Heart left ventricle (tissue), 16 donors: ENCODE measurements around the gene RGS17. TPM values are rescaled to one million over a fixed set of nuclear protein-coding genes. Genes with fewer than 3 reads are reported as not detected.

Experiments
- ATAC-seq, 4 donors: fragments of 200-7000 bp; cut with Tn5 transposase; one replicate each; pipeline ENCODE4 v1.9.1; 2020 to 2022; ENCODE audit warnings: moderate library complexity in 4 of 4, mild to moderate bottlenecking in 3 of 4, moderate number of reproducible peaks in 1 of 4
- DNase-seq, 5 donors: peaks; one replicate each; pipeline ENCODE4 v3.0.0-alpha.2; 2020
- H3K27ac ChIP-seq, 12 donors: fragments of 200-600 bp; sonication (generic) in 4 of 12; one replicate each; pipeline versions ENCODE4 v1.5.0 to v1.8.0; 2016 to 2022; ENCODE audit warnings: mild to moderate bottlenecking in 2 of 12
- H3K27me3 ChIP-seq, 9 donors: fragments of 200-600 bp; sonication (generic) in 2 of 9; one replicate each; pipeline versions ENCODE4 v1.5.1 to v1.8.0; 2016 to 2022; ENCODE audit warnings: mild to moderate bottlenecking in 3 of 9
- H3K36me3 ChIP-seq, 9 donors: fragments of 200-600 bp; sonication (generic) in 2 of 9; one replicate each; pipeline versions ENCODE4 v1.5.0 to v1.8.0; 2018 to 2022; ENCODE audit warnings: mild to moderate bottlenecking in 2 of 9
- H3K4me1 ChIP-seq, 12 donors: fragments of 200-600 bp; sonication (generic) in 4 of 12; one replicate each; pipeline versions ENCODE4 v1.5.0 to v1.8.0; 2016 to 2022; ENCODE audit warnings: mild to moderate bottlenecking in 3 of 12
- H3K4me3 ChIP-seq, 12 donors: fragments of 200-600 bp; sonication (generic) in 4 of 12; one replicate each; pipeline versions ENCODE4 v1.5.0 to v1.8.0; 2017 to 2022; ENCODE audit warnings: mild to moderate bottlenecking in 9 of 12, moderate library complexity in 4 of 12
- H3K9me3 ChIP-seq, 12 donors: fragments of 200-600 bp; sonication (generic) in 4 of 12; one replicate each; pipeline versions ENCODE4 v1.5.0 to v1.8.0; 2016 to 2022; ENCODE audit warnings: mild to moderate bottlenecking in 1 of 12
- POLR2A ChIP-seq, 2 donors: fragments of 450-650 bp; IDR thresholded peaks; one replicate each; pipeline ENCODE4 v1.6.1; 2017; ENCODE audit warnings: antibody characterized with exemption in 2 of 2, mild to moderate bottlenecking in 2 of 2, moderate library complexity in 2 of 2
- WGBS, 4 donors: extraction: QIAGEN DNeasy Blood & Tissue Kit in 2 of 4; methylation state at CpG; one replicate each; pipeline versions ENCODE4 v1.1.5 to v1.1.7; 2013 to 2018; 5-methylcytosine and 5-hydroxymethylcytosine counted together
- intact Hi-C, 10 donors: fragments of 100-400 bp; cut with DNase I; formaldehyde crosslinking; loops; one replicate each; pipeline versions ENCODE4 v1.11.1 to v1.14.2; 2022
- polyA plus RNA-seq, 2 donors: library from polyadenylated mRNA; stranded (reverse); fragments of 200-250 nt; gene quantifications; one replicate each; pipeline ENCODE4 v1.2.3, GENCODE V29; 2013
- total RNA-seq, 9 donors: library from RNA; depleted of rRNA in 2 of 9; stranded (reverse); fragments of >200 nt in 2 of 9; fragmentation: NEBNext Ultra II Directional in 3 of 9; extraction: Animal tissue kit (Norgen Biotek cat#: 25700) in 3 of 9; gene quantifications; one replicate each; pipeline versions ENCODE4 v1.1.0 to v1.2.4, GENCODE V29; 2016 to 2023
- TF ChIP-seq, protein P1 (sequence below), 12 donors: fragments of 200-600 bp; sonication (generic) in 4 of 12; IDR thresholded peaks; one replicate each; pipeline versions ENCODE4 v1.5.0 to v1.8.0; 2018 to 2022; ENCODE audit warnings: antibody characterized with exemption in 12 of 12, mild to moderate bottlenecking in 5 of 12
- donor health status: ischemic (EF 13 %, LVEDD 7.1; RV severe dilation, severe dysfunction).
- donor health status: healthy with polysubstance abuse.
- donor health status: DM: no; HTN: yes; CAD: no.
- donor health status: DM: no; HTN: no; CAD: no.
- donor health status: ischemic (EF 25% LVEDD 6.9; RV normal size, moderate dysfunction).
- donor health status: ischemic (EF 25% LVEDD 5.7; RV mildly dilated, moderate dysfunction).
- donor health status: healthy.
- donor health status: DM: yes; HTN: yes; CAD: no.
- donor health status: ischemic (EF 35%, LVEDD 5.7; RV mildly dilated, moderate dysfunction).
- donor health status: nonischemic (EF 11% LVEDD 7.7; RV severe dilation, severe dysfunction).
- donor health status: DM: yes; HTN: yes; CAD: no.
- donor health status: PGD.
- donor health status: ischemic (EF 29% LVEDD 5.4; RV normal size, mild dysfunction).
- donor health status: nonischemic (EF 23%, LVEDD 6.1; RV moderate dilation, normal function).

The RGS17 gene
- total and polyA plus RNA-seq, 11 donors: under 0.01 to 0.53 (median 0.19) TPM; not detected in 1

DNA sequence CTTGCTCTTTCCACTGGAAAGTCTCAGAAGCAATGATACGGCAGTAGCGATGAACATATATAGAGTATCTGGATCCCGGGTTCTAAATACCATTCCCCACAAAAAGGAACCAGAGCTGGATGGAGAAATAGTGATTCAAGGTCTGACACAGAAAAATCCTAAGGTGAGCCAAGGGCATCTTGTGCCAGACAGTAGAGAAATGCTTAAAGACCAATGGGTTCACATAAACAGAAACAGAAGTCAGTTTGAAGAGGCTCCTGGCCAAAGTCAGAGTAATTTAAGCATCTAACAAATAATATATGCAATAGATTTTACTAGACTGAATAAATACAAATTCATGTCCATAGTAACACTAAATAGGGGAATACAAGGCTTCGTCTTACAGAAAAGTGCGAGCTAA lies 54.7 kb downstream of the RGS17 start:
- H3K36me3 ChIP-seq: no peaks in the 10 kb centered on the region
- DNase-seq (no peak), ATAC-seq (no peak)
- H3K27me3 ChIP-seq: no peaks in the 10 kb centered on the region
- intact Hi-C loops: no loop called here
- no peak for TF ChIP-seq POLR2A (IDR thresholded peaks at IDR 0.05)
- TF ChIP-seq, protein P1, sequence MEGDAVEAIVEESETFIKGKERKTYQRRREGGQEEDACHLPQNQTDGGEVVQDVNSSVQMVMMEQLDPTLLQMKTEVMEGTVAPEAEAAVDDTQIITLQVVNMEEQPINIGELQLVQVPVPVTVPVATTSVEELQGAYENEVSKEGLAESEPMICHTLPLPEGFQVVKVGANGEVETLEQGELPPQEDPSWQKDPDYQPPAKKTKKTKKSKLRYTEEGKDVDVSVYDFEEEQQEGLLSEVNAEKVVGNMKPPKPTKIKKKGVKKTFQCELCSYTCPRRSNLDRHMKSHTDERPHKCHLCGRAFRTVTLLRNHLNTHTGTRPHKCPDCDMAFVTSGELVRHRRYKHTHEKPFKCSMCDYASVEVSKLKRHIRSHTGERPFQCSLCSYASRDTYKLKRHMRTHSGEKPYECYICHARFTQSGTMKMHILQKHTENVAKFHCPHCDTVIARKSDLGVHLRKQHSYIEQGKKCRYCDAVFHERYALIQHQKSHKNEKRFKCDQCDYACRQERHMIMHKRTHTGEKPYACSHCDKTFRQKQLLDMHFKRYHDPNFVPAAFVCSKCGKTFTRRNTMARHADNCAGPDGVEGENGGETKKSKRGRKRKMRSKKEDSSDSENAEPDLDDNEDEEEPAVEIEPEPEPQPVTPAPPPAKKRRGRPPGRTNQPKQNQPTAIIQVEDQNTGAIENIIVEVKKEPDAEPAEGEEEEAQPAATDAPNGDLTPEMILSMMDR (IDR thresholded peaks at IDR 0.05): no peak
- H3K4me3 ChIP-seq: no peak overlapping the region
- H3K27ac ChIP-seq: no peak overlapping the region
- H3K4me1 ChIP-seq: no peaks in the 10 kb centered on the region
- 85 to 96% (median 94%) methylated on average over 5 of the region's 5 CpGs for WGBS, 4 donors
- no peaks in the 10 kb centered on the region for H3K9me3 ChIP-seq

DNA sequence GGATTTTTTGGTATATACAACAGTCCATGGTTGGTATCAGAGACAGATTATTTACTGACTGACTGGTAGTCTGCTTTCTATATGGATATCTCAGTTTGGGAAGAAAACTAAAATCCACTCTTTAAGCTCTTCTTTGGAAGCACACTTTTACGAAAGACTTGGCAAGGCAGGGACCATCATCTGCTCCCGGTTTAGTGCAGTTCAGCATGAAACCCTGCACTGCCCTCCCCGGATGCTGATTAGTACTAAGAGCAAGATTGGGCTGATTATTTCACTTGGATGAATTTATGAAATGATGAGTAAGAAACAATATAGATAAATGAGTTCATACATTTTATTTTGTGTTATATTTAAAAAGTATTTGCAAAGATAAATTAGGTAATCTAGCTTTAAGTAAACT lies 56.3 kb downstream of the RGS17 start:
- no peaks in the 10 kb centered on the region for H3K4me1 ChIP-seq
- H3K27me3 ChIP-seq: no peaks in the 10 kb centered on the region
- H3K36me3 ChIP-seq: no peaks in the 10 kb centered on the region
- no peaks in the 10 kb centered on the region for H3K9me3 ChIP-seq
- WGBS, 4 donors: 63 to 78% (median 69%) methylated on average over 3 of the region's 3 CpGs
- ATAC-seq (no peak), DNase-seq (no peak)
- H3K27ac ChIP-seq: no peak overlapping the region
- intact Hi-C loops: no loop called here
- H3K4me3 ChIP-seq: no peak overlapping the region
- TF ChIP-seq, protein P1 (IDR thresholded peaks at IDR 0.05): no peak
- TF ChIP-seq POLR2A (IDR thresholded peaks at IDR 0.05): no peak

DNA sequence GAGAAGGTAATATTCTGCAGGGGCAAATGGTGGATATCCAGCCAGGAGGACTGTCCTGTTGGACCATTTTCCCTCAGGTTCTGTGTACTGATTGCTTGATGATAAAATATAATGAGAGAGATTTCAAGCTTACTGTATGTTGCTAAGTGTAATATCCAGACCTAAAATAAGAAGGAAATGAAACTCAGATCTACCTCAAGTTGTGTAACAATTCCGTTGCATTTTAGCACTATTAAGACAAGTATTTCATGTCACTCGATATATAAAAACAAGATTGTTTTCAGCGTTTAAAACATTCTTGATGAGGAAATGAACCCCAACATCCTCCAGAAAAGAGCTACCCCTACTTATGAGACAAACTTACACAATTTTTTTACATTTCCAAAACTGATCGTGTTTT lies 57.2 kb downstream of the RGS17 start:
- 84 to 89% (median 86%) methylated on average over 4 of the region's 4 CpGs for WGBS, 4 donors
- Histone ChIP-seq H3K4me1 (no peaks in the 10 kb centered on the region), H3K27ac (no peak overlapping the region), H3K27me3 (no peaks in the 10 kb centered on the region), H3K4me3 (no peak overlapping the region), H3K36me3 (no peaks in the 10 kb centered on the region), H3K9me3 (no peaks in the 10 kb centered on the region)
- DNase-seq: no peak
- intact Hi-C loops: no loop called here
- TF ChIP-seq, protein P1 (IDR thresholded peaks at IDR 0.05): no peak
- TF ChIP-seq POLR2A (IDR thresholded peaks at IDR 0.05): no peak
- no peak for ATAC-seq

DNA sequence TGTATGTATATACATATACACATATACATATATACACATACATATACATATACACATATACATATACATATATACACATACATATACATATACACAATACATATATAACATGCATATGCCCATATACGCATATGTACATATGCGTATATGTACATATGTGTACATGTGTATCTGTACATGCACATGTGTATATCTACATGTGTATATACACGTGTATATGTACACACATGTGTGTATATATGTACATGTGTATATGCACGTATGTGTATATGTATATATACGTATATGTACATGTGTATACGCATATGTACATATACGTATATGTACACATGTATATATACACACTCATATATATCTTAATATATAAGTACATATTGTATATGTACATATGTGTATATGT lies 60.3 kb downstream of the RGS17 start:
- H3K4me3 ChIP-seq: no peak overlapping the region
- no peaks in the 10 kb centered on the region for H3K4me1 ChIP-seq
- H3K27me3 ChIP-seq: no peaks in the 10 kb centered on the region
- WGBS, 4 donors: 89 to 96% (median 94%) methylated on average over 7 of the region's 7 CpGs
- H3K27ac ChIP-seq: no peak overlapping the region
- intact Hi-C loops: no loop called here
- ATAC-seq (no peak), DNase-seq (no peak)
- H3K9me3 ChIP-seq: peaks cover 0 to 26% (median 0%) of the 10 kb centered on the region in 12 donors
- TF ChIP-seq, protein P1 (IDR thresholded peaks at IDR 0.05): no peak
- TF ChIP-seq POLR2A (IDR thresholded peaks at IDR 0.05): no peak
- H3K36me3 ChIP-seq: no peaks in the 10 kb centered on the region
